Vagina (tissue), 2 donors: ENCODE data around the gene KRTAP5-3. TPM values are rescaled to one million over a fixed set of nuclear protein-coding genes. Genes with fewer than 3 reads are reported as not detected.

Source experiments
- DNase-seq, 2 donors: peaks; one replicate each; pipeline ENCODE4 v3.0.0-alpha.2; 2017; ENCODE audit errors: extremely low spot score in 2 of 2
- H3K27ac ChIP-seq: fragments of 200-600 bp; sonication (generic); one replicate; pipeline ENCODE4 v1.5.1; 2019
- H3K27me3 ChIP-seq: fragments of 200-600 bp; sonication (generic); one replicate; pipeline ENCODE4 v1.5.1; 2019
- H3K36me3 ChIP-seq, 2 donors: fragments of 200-600 bp; sonication (generic); one replicate each; pipeline ENCODE4 v1.5.1; 2017 to 2019
- H3K4me1 ChIP-seq: fragments of 200-600 bp; sonication (generic); one replicate; pipeline ENCODE4 v1.5.1; 2019
- H3K4me3 ChIP-seq, 2 donors: fragments of 200-600 bp; sonication (generic); 1 replicate in 1 of 2; 2 replicates in 1 of 2; pipeline ENCODE4 v1.5.1; 2016 to 2019
- H3K9me3 ChIP-seq: fragments of 200-600 bp; sonication (generic); one replicate; pipeline ENCODE4 v1.5.1; 2019
- POLR2A ChIP-seq, 2 donors: fragments of 450-650 bp; IDR thresholded peaks; one replicate each; pipeline ENCODE4 v1.6.1; 2017; ENCODE audit warnings: antibody characterized with exemption in 2 of 2, mild to moderate bottlenecking in 2 of 2, moderate library complexity in 2 of 2
- POLR2AphosphoS5 ChIP-seq, 2 donors: sonication (generic); formaldehyde crosslinking; IDR thresholded peaks; one replicate each; pipeline ENCODE4 v1.9.0; 2017; ENCODE audit warnings: antibody characterized with exemption in 2 of 2, mild to moderate bottlenecking in 2 of 2, low read depth in 1 of 2; ENCODE audit not compliant: insufficient read depth in 1 of 2
- intact Hi-C: fragments of 100-400 bp; cut with DNase I; formaldehyde crosslinking; loops from one replicate; pipeline ENCODE4 v1.15.1; 2023
- total RNA-seq: library from RNA; depleted of rRNA; stranded (reverse); fragments of >200 nt; gene quantifications from one replicate; pipeline ENCODE4 v1.2.3, GENCODE V29; 2016

KRTAP5-3 gene
- total RNA-seq, 1 donor from 2014 or later = not detected

- Histone ChIP-seq H3K36me3 (no peaks in the 10 kb centered on the region), H3K9me3 (no peaks in the 10 kb centered on the region), H3K4me3 (peak overlapping the region in 1 of 2 donors; percentile 11), H3K27ac (peak overlapping the region; percentile 80), H3K27me3 (no peaks in the 10 kb centered on the region), H3K4me1 (peaks cover 29% of the 10 kb centered on the region)
- TF ChIP-seq POLR2AphosphoS5 (IDR thresholded peaks at IDR 0.05; ENCODE audit: insufficient read depth in 1 of 2, low read depth in 1 of 2) (peak; percentile 43 to 52), POLR2A (IDR thresholded peaks at IDR 0.05) (no peak)
- intact Hi-C loops = no loop called here
- no peak for DNase-seq
Measured at GRCh38 chr11:1557904-1558774, 50.1 kb downstream of the KRTAP5-3 start.

Other genes starting within 250 kb of the KRTAP5-3 start
- 3.9 TPM for gene BRSK2, start 218.5 kb downstream of the KRTAP5-3 start, total RNA-seq
- gene MOB2, start 121.7 kb downstream of the KRTAP5-3 start, total RNA-seq = 34.1 TPM
- 2.9 TPM for gene DUSP8, start 36.2 kb downstream of the KRTAP5-3 start, total RNA-seq
- not detected for gene KRTAP5-1, start 23.2 kb downstream of the KRTAP5-3 start, total RNA-seq
- not detected for gene KRTAP5-2, start 10.2 kb downstream of the KRTAP5-3 start, total RNA-seq
- gene KRTAP5-4, start 13.7 kb upstream of the KRTAP5-3 start, total RNA-seq = not detected
- not detected for gene KRTAP5-5, start 21.3 kb upstream of the KRTAP5-3 start, total RNA-seq
- not detected for gene KRTAP5-6, start 88.7 kb upstream of the KRTAP5-3 start, total RNA-seq
- 4.9 TPM for gene IFITM10, start 142.1 kb upstream of the KRTAP5-3 start, total RNA-seq
- 508 TPM for gene CTSD, start 155.5 kb upstream of the KRTAP5-3 start, total RNA-seq
- 1.2 TPM for gene SYT8, start 226.5 kb upstream of the KRTAP5-3 start, total RNA-seq
- not detected for gene TNNI2, start 230.5 kb upstream of the KRTAP5-3 start, total RNA-seq
- gene LSP1, start 244.6 kb upstream of the KRTAP5-3 start, total RNA-seq = 32.7 TPM